ENCODE measurements around the gene CDKL4. TPM values are rescaled to one million over a fixed set of nuclear protein-coding genes. Genes with fewer than 3 reads are reported as not detected.

Gene CDKL4
- total RNA-seq, 5 donors from 2014 or later (not counting 1 experiment from before 2014, with no cell fraction given), result 0.32 to 0.66 (median 0.39) TPM; not detected in 2

GRCh38 chr2:39217192-39217550, 26.6 kb downstream of the CDKL4 start:
- peak overlapping the region; percentile 74 to 94 for H3K27ac Mint-ChIP-seq
- no peaks in the 10 kb centered on the region for H3K27me3 Mint-ChIP-seq
- ChIA-PET CTCF (interaction anchor here (0.6 to 1.5 kb wide), 2 partner anchors 11 to 153 kb away, joined by 3 to 4 read pairs; no protein-coding TSS in a partner anchor), POLR2A (interaction anchor here in 1 of 2 donors (0.6 kb wide), 3 partner anchors 43 to 466 kb away, joined by 3 to 4 read pairs (median 3); no protein-coding TSS in a partner anchor)
- peak overlapping the region in 1 of 2 donors; percentile 7 for H3K4me3 ChIP-seq (ENCODE audit: control insufficient read depth in 1 of 2, extremely low read depth in 1 of 2, low read length in 1 of 2)
- no peaks in the 10 kb centered on the region for H3K9me3 Mint-ChIP-seq
- ATAC-seq (replicated peaks in 1 of 4) (peak; percentile 63 to 69 (median 66)), DNase-seq (no peak)
- peak overlapping the region; percentile 82 for H3K27ac ChIP-seq (ENCODE audit: low read length)
- 3% methylated on average over 3 of the region's 4 CpGs for WGBS (ENCODE audit: insufficient coverage)
- peaks cover 35 to 65% (median 52%) of the 10 kb centered on the region in 3 donors for H3K4me1 Mint-ChIP-seq
- H3K4me3 Mint-ChIP-seq, result peak overlapping the region; percentile 2 to 52 (median 7)
- H3K9me3 ChIP-seq, result no peaks in the 10 kb centered on the region
- H3K36me3 ChIP-seq (ENCODE audit: control insufficient read depth in 2 of 2, extremely low read depth in 1 of 2, insufficient read depth in 1 of 2, low read length in 1 of 2), result no peaks in the 10 kb centered on the region
- peaks cover 17 to 42% of the 10 kb centered on the region in 2 experiments for H3K4me1 ChIP-seq (ENCODE audit: control insufficient read depth in 1 of 2, extremely low read depth in 1 of 2, insufficient read depth in 2 of 2, low read length in 2 of 2)
- H3K27me3 ChIP-seq (replicated peaks in 1 of 2; ENCODE audit: control insufficient read depth in 2 of 2, extremely low read depth in 1 of 2, insufficient read depth in 2 of 2, low read length in 1 of 2), result no peaks in the 10 kb centered on the region
- H3K36me3 Mint-ChIP-seq, result no peaks in the 10 kb centered on the region

- DNase-seq, result peak; percentile 39 to 92 (median 65)
- Histone ChIP-seq H3K27me3 (replicated peaks in 1 of 2; ENCODE audit: control insufficient read depth in 2 of 2, extremely low read depth in 1 of 2, insufficient read depth in 2 of 2, low read length in 1 of 2) (no peaks in the 10 kb centered on the region), H3K27ac (ENCODE audit: low read length) (peak overlapping the region; percentile 82), H3K4me1 (ENCODE audit: control insufficient read depth in 1 of 2, extremely low read depth in 1 of 2, insufficient read depth in 2 of 2, low read length in 2 of 2) (peaks cover 17 to 42% of the 10 kb centered on the region in 2 experiments), H3K9me3 (no peaks in the 10 kb centered on the region), H3K4me3 (ENCODE audit: control insufficient read depth in 1 of 2, extremely low read depth in 1 of 2, low read length in 1 of 2) (peak overlapping the region; percentile 7 to 8), H3K36me3 (ENCODE audit: control insufficient read depth in 2 of 2, extremely low read depth in 1 of 2, insufficient read depth in 1 of 2, low read length in 1 of 2) (no peaks in the 10 kb centered on the region)
- H3K27me3 Mint-ChIP-seq, result no peaks in the 10 kb centered on the region
- peak; percentile 89 to 97 (median 90) for ATAC-seq (replicated peaks in 1 of 4)
- peaks cover 35 to 62% (median 52%) of the 10 kb centered on the region in 3 donors for H3K4me1 Mint-ChIP-seq
- peak overlapping the region; percentile 2 to 52 (median 7) for H3K4me3 Mint-ChIP-seq
- H3K9me3 Mint-ChIP-seq, result no peaks in the 10 kb centered on the region
- H3K27ac Mint-ChIP-seq, result peak overlapping the region; percentile 74 to 94
- no peaks in the 10 kb centered on the region for H3K36me3 Mint-ChIP-seq
- ChIA-PET POLR2A (no interaction called here), CTCF (interaction anchor here (0.6 to 1.5 kb wide), 2 partner anchors 11 to 152 kb away, joined by 3 to 4 read pairs; no protein-coding TSS in a partner anchor)
- WGBS (ENCODE audit: insufficient coverage), result 16% methylated on average over 6 of the region's 12 CpGs
Measured at GRCh38 chr2:39216346-39217191, 27.2 kb downstream of the CDKL4 start.

- no peaks in the 10 kb centered on the region for H3K36me3 Mint-ChIP-seq
- DNase-seq (no peak), ATAC-seq (replicated peaks in 1 of 4) (no peak)
- Histone ChIP-seq H3K9me3 (no peaks in the 10 kb centered on the region), H3K36me3 (ENCODE audit: control insufficient read depth in 2 of 2, extremely low read depth in 1 of 2, insufficient read depth in 1 of 2, low read length in 1 of 2) (no peaks in the 10 kb centered on the region), H3K27me3 (replicated peaks in 1 of 2; ENCODE audit: control insufficient read depth in 2 of 2, extremely low read depth in 1 of 2, insufficient read depth in 2 of 2, low read length in 1 of 2) (no peaks in the 10 kb centered on the region), H3K27ac (ENCODE audit: low read length) (peak overlapping the region; percentile 82), H3K4me1 (ENCODE audit: control insufficient read depth in 1 of 2, extremely low read depth in 1 of 2, insufficient read depth in 2 of 2, low read length in 2 of 2) (peaks cover 17 to 42% of the 10 kb centered on the region in 2 experiments), H3K4me3 (ENCODE audit: control insufficient read depth in 1 of 2, extremely low read depth in 1 of 2, low read length in 1 of 2) (no peak overlapping the region)
- H3K4me1 Mint-ChIP-seq, result peaks cover 35 to 61% (median 52%) of the 10 kb centered on the region in 3 donors
- ChIA-PET POLR2A (interaction anchor here in 1 of 2 donors (0.7 kb wide), 1 partner anchor 14 kb away, joined by 3 read pairs; no protein-coding TSS in a partner anchor), CTCF (no interaction called here)
- WGBS (ENCODE audit: insufficient coverage), result 80% methylated on average over 1 of the region's 2 CpGs
- H3K27me3 Mint-ChIP-seq, result no peaks in the 10 kb centered on the region
- no peak overlapping the region for H3K4me3 Mint-ChIP-seq
- no peaks in the 10 kb centered on the region for H3K9me3 Mint-ChIP-seq
- H3K27ac Mint-ChIP-seq, result peak overlapping the region; percentile 74 to 94
Measured at GRCh38 chr2:39215545-39215944, 28.2 kb downstream of the CDKL4 start.

GRCh38 chr2:39213015-39213414, 30.8 kb downstream of the CDKL4 start:
- ChIA-PET CTCF (interaction anchor here in 1 of 2 donors (0.6 to 0.7 kb wide), 3 partner anchors 62 to 380 kb away, joined by 3 to 6 read pairs (median 4); no protein-coding TSS in a partner anchor), POLR2A (no interaction called here)
- Mint-ChIP-seq H3K36me3 (no peaks in the 10 kb centered on the region), H3K4me1 (peaks cover 26 to 40% (median 36%) of the 10 kb centered on the region in 3 donors), H3K27me3 (no peaks in the 10 kb centered on the region), H3K4me3 (no peak overlapping the region), H3K9me3 (no peaks in the 10 kb centered on the region), H3K27ac (peak overlapping the region in 1 of 2 donors; percentile 50)
- H3K9me3 ChIP-seq, result no peaks in the 10 kb centered on the region
- no peak overlapping the region for H3K4me3 ChIP-seq (ENCODE audit: control insufficient read depth in 1 of 2, extremely low read depth in 1 of 2, low read length in 1 of 2)
- no CpG with 5 or more reads among the region's 1 CpG for WGBS (ENCODE audit: insufficient coverage)
- DNase-seq (no peak), ATAC-seq (replicated peaks in 1 of 4) (no peak)
- no peaks in the 10 kb centered on the region for H3K36me3 ChIP-seq (ENCODE audit: control insufficient read depth in 2 of 2, extremely low read depth in 1 of 2, insufficient read depth in 1 of 2, low read length in 1 of 2)
- H3K27me3 ChIP-seq (replicated peaks in 1 of 2; ENCODE audit: control insufficient read depth in 2 of 2, extremely low read depth in 1 of 2, insufficient read depth in 2 of 2, low read length in 1 of 2), result no peaks in the 10 kb centered on the region
- H3K27ac ChIP-seq (ENCODE audit: low read length), result no peak overlapping the region
- H3K4me1 ChIP-seq (ENCODE audit: control insufficient read depth in 1 of 2, extremely low read depth in 1 of 2, insufficient read depth in 2 of 2, low read length in 2 of 2), result peaks cover 14 to 24% of the 10 kb centered on the region in 2 experiments

GRCh38 chr2:39210846-39211245, 32.9 kb downstream of the CDKL4 start:
- peaks cover 4 to 18% (median 15%) of the 10 kb centered on the region in 3 donors for H3K4me1 Mint-ChIP-seq
- H3K9me3 Mint-ChIP-seq, result no peaks in the 10 kb centered on the region
- H3K4me3 ChIP-seq (ENCODE audit: control insufficient read depth in 1 of 2, extremely low read depth in 1 of 2, low read length in 1 of 2), result no peak overlapping the region
- H3K27me3 Mint-ChIP-seq, result no peaks in the 10 kb centered on the region
- DNase-seq, result no peak
- no peak overlapping the region for H3K4me3 Mint-ChIP-seq
- no peak overlapping the region for H3K27ac ChIP-seq (ENCODE audit: low read length)
- peaks cover 0 to 4% of the 10 kb centered on the region in 2 experiments for H3K4me1 ChIP-seq (ENCODE audit: control insufficient read depth in 1 of 2, extremely low read depth in 1 of 2, insufficient read depth in 2 of 2, low read length in 2 of 2)
- H3K36me3 ChIP-seq (ENCODE audit: control insufficient read depth in 2 of 2, extremely low read depth in 1 of 2, insufficient read depth in 1 of 2, low read length in 1 of 2), result no peaks in the 10 kb centered on the region
- CTCF ChIA-PET, result interaction anchor here in 1 of 2 donors (0.6 to 1.3 kb wide), 4 partner anchors 17 to 142 kb away, joined by 3 to 9 read pairs (median 3); no protein-coding TSS in a partner anchor
- H3K27ac Mint-ChIP-seq, result no peak overlapping the region
- H3K36me3 Mint-ChIP-seq, result peaks cover 2% of the 10 kb centered on the region
- POLR2A ChIA-PET, result no interaction called here
- ATAC-seq (replicated peaks in 1 of 4), result no peak
- no CpG with 5 or more reads among the region's 1 CpG for WGBS (ENCODE audit: insufficient coverage)
- H3K27me3 ChIP-seq (replicated peaks in 1 of 2; ENCODE audit: control insufficient read depth in 2 of 2, extremely low read depth in 1 of 2, insufficient read depth in 2 of 2, low read length in 1 of 2), result no peaks in the 10 kb centered on the region
- H3K9me3 ChIP-seq, result no peaks in the 10 kb centered on the region

GRCh38 chr2:39203382-39203781, 40.4 kb downstream of the CDKL4 start:
- no peak for ATAC-seq (replicated peaks in 1 of 4)
- peak overlapping the region in 1 of 2 donors; percentile 17 for H3K27ac Mint-ChIP-seq

More at GRCh38 chr2:39203382-39203781, 40.4 kb downstream of the CDKL4 start:
- Histone ChIP-seq H3K4me1 (ENCODE audit: control insufficient read depth in 1 of 2, extremely low read depth in 1 of 2, insufficient read depth in 2 of 2, low read length in 2 of 2) (peaks cover 0 to 3% of the 10 kb centered on the region in 2 experiments), H3K36me3 (ENCODE audit: control insufficient read depth in 2 of 2, extremely low read depth in 1 of 2, insufficient read depth in 1 of 2, low read length in 1 of 2) (no peaks in the 10 kb centered on the region), H3K4me3 (ENCODE audit: control insufficient read depth in 1 of 2, extremely low read depth in 1 of 2, low read length in 1 of 2) (no peak overlapping the region), H3K9me3 (no peaks in the 10 kb centered on the region), H3K27ac (ENCODE audit: low read length) (no peak overlapping the region), H3K27me3 (replicated peaks in 1 of 2; ENCODE audit: control insufficient read depth in 2 of 2, extremely low read depth in 1 of 2, insufficient read depth in 2 of 2, low read length in 1 of 2) (no peaks in the 10 kb centered on the region)
- peaks cover 2% of the 10 kb centered on the region for H3K36me3 Mint-ChIP-seq
- 86% methylated on average over 4 of the region's 6 CpGs for WGBS (ENCODE audit: insufficient coverage)
- CTCF ChIA-PET, result no interaction called here
- H3K4me3 Mint-ChIP-seq, result peak overlapping the region in 1 of 3 donors; percentile 21
- no peak for DNase-seq
- H3K27me3 Mint-ChIP-seq, result no peaks in the 10 kb centered on the region
- H3K9me3 Mint-ChIP-seq, result peaks cover 5 to 14% (median 6%) of the 10 kb centered on the region in 3 donors
- POLR2A ChIA-PET, result interaction anchor here in 1 of 2 donors (0.5 kb wide), 1 partner anchor 90 kb away, joined by 4 read pairs; no protein-coding TSS in a partner anchor
- H3K4me1 Mint-ChIP-seq, result peaks cover 0 to 17% (median 2%) of the 10 kb centered on the region in 3 donors
